ENCODE data around the gene RNH1.

The RNH1 gene

GRCh38 chr11:499201-500076 lies 7.6 kb downstream of the RNH1 start:
- DNase-seq (ENCODE audit: low read depth in 1 of 2, low spot score in 1 of 2) = no peak

DNA sequence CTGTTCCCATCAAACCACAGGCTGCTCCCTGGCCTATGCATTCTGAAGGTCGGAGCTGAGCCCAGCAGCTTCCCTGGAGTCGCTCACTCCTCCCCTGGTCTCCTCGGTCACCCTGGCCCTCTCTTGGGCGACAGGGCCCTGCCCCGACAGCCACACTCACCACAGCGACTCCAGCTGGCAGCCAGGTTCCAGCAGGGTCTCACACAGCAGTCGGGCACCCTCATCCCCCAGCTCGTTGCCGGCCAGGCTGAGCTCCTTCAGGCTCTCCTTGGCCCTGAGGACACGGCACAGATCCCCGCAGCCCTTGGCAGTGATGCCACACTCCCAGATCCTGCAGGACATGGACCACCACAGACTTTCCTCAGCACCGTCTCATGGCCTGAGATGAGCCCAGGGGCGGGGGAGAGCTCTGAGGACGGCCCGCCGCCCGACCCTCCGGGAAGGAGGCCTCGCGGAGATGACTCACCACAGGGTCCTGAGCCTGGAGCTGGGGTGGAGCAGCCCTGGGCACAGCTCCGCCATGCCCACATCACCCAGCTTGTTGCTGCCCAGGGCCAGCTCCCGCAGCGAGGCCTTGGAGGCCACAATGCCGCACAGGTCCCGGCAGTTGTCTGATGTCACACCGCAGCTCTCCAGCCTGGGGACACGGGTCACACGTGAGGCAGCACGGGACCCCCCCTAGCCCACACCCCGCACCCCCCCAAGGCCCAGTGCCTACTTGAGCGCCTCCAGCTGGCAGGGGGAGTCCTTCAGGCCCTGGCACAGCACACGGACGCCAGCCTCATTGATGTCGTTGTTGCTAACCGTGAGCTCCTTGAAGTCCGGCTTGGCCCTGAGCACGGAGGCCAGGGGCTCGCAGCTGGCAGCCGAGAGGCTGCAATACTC lies 8.5 kb downstream of the RNH1 start:
- no peak for DNase-seq (ENCODE audit: low read depth in 1 of 2, low spot score in 1 of 2)

DNA sequence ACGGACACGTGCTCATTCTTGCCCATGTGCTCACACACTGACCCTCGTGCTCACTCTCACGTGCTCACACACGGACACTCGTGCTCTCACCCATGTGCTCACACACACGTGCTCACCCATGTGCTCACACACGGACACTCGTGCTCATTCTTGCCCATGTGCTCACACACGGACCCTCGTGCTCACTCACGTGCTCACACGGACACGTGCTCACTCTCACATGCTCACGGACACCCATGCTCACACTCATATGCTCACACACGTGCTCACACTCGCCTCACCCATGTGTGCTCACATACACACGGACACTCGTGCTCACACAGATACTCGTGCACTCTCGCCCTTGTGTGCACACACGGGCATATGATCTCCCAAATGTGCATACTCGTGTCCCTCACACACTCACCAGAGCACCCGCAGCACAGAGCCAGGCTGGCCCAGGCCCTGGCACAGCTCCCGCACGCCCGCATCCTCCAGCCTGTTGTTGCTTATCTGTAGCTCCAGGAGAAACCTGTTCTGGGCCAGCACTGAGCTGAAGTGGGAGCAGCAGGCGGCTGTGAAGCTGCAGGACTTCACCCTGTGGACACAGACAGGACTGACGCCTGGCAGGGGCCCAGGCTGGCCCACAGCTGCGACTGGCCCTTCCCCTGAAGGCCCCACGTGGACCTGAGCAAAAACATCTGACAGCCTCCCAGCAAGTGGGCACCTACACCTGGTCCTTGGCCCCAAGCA lies 9.3 kb downstream of the RNH1 start:
- DNase-seq (ENCODE audit: low read depth in 1 of 2, low spot score in 1 of 2) = no peak

GRCh38 chr11:496834-497564 lies 10.0 kb downstream of the RNH1 start:
- DNase-seq (ENCODE audit: low read depth in 1 of 2, low spot score in 1 of 2) = no peak

GRCh38 chr11:495537-495931 lies 11.5 kb downstream of the RNH1 start:
- no peak for DNase-seq (ENCODE audit: low read depth in 1 of 2, low spot score in 1 of 2)

GRCh38 chr11:494761-495536 lies 12.1 kb downstream of the RNH1 start:
- no peak for DNase-seq (ENCODE audit: low read depth in 1 of 2, low spot score in 1 of 2)

- no peak for DNase-seq (ENCODE audit: low read depth in 1 of 2, low spot score in 1 of 2)
Measured at GRCh38 chr11:492427-493226, 14.4 kb downstream of the RNH1 start.

- DNase-seq (ENCODE audit: low read depth in 1 of 2, low spot score in 1 of 2) = no peak
Measured at GRCh38 chr11:491358-491757, 15.7 kb downstream of the RNH1 start.

DNA sequence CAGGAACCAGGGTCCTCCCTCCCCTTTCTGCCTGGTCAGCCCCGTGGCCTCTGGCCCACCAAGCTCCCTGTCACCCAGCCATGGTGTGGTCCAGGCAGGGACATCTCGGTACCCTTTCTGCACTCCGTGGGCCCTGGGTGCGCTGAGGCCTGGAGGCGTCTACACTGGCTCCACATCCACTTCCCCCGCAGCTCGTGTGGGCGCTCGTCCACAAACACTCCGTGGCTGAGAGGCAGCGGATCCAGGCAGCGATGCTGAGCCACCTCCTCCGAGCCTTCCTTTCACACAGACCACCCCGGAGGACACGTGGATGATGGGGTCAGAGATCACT lies 16.1 kb downstream of the RNH1 start:
- DNase-seq (ENCODE audit: low read depth in 1 of 2, low spot score in 1 of 2) = no peak

- DNase-seq (ENCODE audit: low read depth in 1 of 2, low spot score in 1 of 2) = no peak
Measured at GRCh38 chr11:490186-490929, 16.7 kb downstream of the RNH1 start.

- no peak for DNase-seq (ENCODE audit: low read depth in 1 of 2, low spot score in 1 of 2)
Measured at GRCh38 chr11:489610-490185, 17.3 kb downstream of the RNH1 start.

GRCh38 chr11:488992-489391 lies 18.1 kb downstream of the RNH1 start:
- no peak for DNase-seq (ENCODE audit: low read depth in 1 of 2, low spot score in 1 of 2)

GRCh38 chr11:488579-488978 lies 18.5 kb downstream of the RNH1 start:
- no peak for DNase-seq (ENCODE audit: low read depth in 1 of 2, low spot score in 1 of 2)

DNA sequence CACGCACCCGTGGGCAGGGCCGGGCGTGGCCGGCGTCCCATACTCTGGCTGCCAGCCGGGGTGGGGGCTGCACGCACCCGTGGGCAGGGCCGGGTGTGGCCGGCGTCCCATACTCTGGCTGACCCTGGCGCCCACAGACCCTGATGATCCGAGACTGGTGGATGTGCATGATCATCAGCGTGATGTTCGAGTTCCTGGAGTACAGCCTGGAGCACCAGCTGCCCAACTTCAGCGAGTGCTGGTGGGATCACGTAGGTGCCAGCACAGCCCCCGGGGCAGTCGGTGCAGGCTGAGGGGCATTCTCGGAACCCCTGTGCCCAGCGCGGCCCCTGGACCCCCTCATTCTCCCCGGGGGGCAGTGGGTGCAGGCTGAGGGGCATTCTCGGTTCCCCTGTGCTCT lies 19.0 kb downstream of the RNH1 start:
- DNase-seq (ENCODE audit: low read depth in 1 of 2, low spot score in 1 of 2) = no peak

DNA sequence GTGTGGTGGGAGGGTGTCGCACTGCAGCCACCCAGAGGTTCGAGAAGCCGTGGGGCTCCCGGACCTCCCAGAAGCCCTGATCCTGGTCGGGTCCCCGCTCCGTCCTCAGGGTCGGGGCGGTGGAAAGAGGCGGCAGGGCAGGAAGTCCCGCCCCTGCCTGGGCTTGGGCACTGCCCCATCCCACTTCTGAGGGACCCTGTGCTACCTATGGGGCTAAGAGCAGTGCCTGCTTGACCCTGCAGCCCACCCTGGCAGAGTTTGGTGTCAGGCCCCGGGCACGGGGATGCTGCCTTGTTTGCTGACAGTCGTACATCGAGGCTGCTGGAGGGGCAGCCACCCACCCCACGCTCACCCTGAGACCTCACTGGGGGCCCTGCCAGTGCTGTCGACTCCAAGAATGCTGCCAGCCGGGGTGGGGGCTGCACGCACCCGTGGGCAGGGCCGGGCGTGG lies 19.4 kb downstream of the RNH1 start:
- no peak for DNase-seq (ENCODE audit: low read depth in 1 of 2, low spot score in 1 of 2)

GRCh38 chr11:486189-486588 lies 20.9 kb downstream of the RNH1 start:
- no peak for DNase-seq (ENCODE audit: low read depth in 1 of 2, low spot score in 1 of 2)

DNA sequence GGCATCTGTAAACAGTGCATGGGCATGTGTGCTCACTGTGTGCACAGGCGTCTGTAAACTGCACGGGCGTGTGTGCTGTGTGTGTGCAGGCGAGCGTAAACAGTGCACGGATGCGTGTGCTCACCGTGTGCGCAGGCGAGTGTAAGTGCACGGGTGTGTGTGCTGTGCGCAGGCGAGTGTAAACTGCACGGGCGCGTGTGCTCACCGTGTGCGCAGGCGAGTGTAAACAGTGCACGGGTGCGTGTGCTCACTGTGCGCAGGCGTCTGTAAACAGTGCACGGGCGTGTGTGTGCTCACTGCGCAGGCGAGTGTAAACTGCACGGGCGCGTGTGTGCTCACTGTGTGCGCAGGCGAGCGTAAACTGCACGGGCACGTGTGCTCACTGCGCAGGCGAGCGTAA lies 22.4 kb downstream of the RNH1 start:
- no peak for DNase-seq (ENCODE audit: low read depth in 1 of 2, low spot score in 1 of 2)

- DNase-seq (ENCODE audit: low read depth in 1 of 2, low spot score in 1 of 2) = no peak
Measured at GRCh38 chr11:479311-479710, 27.7 kb downstream of the RNH1 start.

All from activated CD4-positive, alpha-beta T cell treated with anti-CD3 and anti-CD28 coated beads, Interleukin-2, amount 50 U/mL, for 24 hours (primary cell).